ENCODE measurements around the gene ESRP2.

Gene ESRP2

DNA sequence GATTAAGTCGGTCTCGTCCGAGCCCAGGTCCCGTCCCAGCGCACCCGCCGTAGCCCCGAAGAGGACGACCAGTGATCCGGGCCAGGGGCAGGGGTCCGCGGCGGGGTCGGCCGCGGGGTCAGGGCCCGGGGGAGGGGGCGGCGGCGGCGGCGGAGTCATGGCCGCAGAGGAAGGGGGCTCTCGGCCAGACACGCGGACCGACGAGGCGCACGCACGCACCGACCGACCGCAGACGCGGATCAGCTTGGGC is at the start of gene ESRP2:
TSS of gene ESRP2 (minus strand) at position 241 of the 250 bp plus-strand sequence. CDS start at position 159, 82 bp downstream.
- H3K4me3 ChIP-seq (ENCODE audit: low read depth, low read length) = peak within 1 kb of the TSS; percentile 43
- TF ChIP-seq, protein P1, sequence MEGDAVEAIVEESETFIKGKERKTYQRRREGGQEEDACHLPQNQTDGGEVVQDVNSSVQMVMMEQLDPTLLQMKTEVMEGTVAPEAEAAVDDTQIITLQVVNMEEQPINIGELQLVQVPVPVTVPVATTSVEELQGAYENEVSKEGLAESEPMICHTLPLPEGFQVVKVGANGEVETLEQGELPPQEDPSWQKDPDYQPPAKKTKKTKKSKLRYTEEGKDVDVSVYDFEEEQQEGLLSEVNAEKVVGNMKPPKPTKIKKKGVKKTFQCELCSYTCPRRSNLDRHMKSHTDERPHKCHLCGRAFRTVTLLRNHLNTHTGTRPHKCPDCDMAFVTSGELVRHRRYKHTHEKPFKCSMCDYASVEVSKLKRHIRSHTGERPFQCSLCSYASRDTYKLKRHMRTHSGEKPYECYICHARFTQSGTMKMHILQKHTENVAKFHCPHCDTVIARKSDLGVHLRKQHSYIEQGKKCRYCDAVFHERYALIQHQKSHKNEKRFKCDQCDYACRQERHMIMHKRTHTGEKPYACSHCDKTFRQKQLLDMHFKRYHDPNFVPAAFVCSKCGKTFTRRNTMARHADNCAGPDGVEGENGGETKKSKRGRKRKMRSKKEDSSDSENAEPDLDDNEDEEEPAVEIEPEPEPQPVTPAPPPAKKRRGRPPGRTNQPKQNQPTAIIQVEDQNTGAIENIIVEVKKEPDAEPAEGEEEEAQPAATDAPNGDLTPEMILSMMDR (IDR thresholded peaks at IDR 0.05; ENCODE audit: low read depth, low read length) = no peak
- in situ Hi-C loops (cut with HindIII; ENCODE audit: low sequenced_read_pairs) = no loop called here

DNA sequence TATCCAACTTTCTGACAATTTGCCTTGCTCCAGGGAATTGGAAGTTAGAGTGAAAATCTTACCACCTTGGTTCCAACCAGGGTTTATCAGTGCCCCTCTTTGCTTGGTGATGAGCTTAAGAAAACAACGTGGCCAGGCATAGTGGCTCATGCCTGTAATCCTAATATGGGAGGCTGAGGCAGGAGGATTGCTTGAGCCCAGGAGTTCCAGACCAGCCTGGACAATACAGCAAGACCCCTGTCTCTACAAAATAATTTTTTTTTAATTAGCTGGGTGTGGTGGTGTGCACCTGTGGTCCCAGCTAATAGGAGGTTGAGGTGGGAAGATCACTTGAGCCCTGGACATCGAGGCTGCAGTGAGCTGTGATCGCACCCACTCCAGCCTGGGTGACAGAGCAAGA is 49.8 kb upstream of the ESRP2 start:
- DNase-seq (ENCODE audit: low read depth, low spot score) = no peak
- no peak overlapping the region for H3K4me3 ChIP-seq (ENCODE audit: low read depth, low read length)
- TF ChIP-seq, protein P1 (IDR thresholded peaks at IDR 0.05; ENCODE audit: low read depth, low read length) = no peak
- in situ Hi-C loops (cut with HindIII; ENCODE audit: low sequenced_read_pairs) = no loop called here

More for the DNA sequence above, at the start of gene ESRP2:
- no peak for DNase-seq (ENCODE audit: low read depth, low spot score)

DNA sequence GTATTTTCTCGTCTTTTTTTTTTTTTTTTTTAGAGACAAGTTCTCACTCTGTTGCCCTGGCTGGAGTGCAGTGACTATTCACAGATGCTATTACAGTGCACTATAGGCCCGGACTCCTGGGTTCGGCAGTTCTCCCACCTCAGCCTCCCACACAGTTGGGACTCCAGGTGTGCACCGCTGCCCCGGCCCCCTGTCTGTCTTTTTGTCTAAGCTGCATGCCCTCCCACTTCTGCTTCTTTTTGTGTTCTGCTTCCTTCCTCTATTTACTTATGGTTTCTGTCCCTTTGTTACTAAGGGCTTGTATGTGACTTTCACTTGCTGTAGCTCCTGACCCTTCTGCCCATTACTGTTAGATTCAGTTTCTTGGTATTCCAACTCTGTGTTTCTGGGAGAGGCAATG is 48.9 kb upstream of the ESRP2 start:
- in situ Hi-C loops (cut with HindIII; ENCODE audit: low sequenced_read_pairs) = no loop called here
- no peak for DNase-seq (ENCODE audit: low read depth, low spot score)
- H3K4me3 ChIP-seq (ENCODE audit: low read depth, low read length) = no peak overlapping the region

DNA sequence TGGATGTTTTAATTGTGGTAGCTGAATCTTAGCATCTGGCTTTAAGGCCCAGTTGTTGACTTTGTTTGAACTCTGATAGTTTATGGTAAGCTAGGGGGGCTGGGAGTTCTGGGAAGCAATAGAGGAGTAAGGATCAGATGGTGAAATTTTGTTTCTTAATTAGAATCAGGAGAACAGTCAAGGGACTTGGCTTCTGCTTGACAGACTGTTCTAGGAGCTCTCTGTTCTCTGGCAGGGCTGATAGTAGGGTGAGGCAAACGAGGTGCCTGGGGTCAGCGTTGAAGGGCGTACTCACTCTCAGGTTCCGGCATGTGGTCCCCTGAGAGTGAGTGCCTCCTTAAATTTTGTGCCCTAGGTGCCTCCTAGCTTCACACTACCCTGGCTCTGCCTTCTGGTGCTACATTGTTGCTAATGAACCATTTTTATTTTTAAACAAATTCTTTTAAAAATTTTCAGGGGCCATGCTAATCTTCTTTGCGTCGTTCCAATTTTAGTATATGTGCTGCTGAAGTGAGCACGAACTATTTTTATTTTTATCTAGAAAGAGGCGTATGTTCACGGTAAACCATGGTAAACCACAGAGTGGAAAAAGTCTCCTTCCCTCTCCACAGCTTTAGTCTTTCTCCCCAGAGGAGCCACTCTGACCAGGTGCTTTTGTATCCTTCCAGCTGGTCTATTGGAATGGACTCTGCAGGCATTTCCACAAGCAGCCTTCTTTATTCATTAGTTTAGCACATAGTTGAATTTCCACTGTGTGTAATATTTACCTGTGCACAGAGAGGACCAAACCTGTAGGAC is 48.1 kb upstream of the ESRP2 start:
- in situ Hi-C loops (cut with HindIII; ENCODE audit: low sequenced_read_pairs) = no loop called here
- no peak for DNase-seq (ENCODE audit: low read depth, low spot score)
- H3K4me3 ChIP-seq (ENCODE audit: low read depth, low read length) = no peak overlapping the region

More for the DNA sequence above, 48.9 kb upstream of the ESRP2 start:
- TF ChIP-seq, protein P1 (IDR thresholded peaks at IDR 0.05; ENCODE audit: low read depth, low read length) = no peak

DNA sequence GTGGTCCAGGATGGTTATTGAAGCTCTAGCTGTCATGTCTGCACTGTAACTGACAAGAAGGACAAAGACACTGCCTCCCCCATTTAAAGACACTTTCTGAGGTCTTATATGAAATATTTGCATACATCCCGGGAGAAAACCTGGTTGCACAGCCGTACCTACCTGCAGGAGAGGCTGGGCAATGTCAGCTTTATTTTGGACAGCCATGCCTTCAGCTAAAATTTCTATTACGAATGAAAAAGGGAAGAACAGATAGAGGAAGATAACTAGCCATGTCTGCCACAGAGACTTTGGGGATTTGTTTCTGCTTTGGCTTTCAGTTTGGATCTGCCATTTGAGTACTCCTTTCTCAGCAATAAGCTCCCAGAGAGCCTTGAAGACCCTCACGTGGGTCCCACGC is 47.4 kb upstream of the ESRP2 start:
- H3K4me3 ChIP-seq (ENCODE audit: low read depth, low read length) = no peak overlapping the region
- in situ Hi-C loops (cut with HindIII; ENCODE audit: low sequenced_read_pairs) = no loop called here
- TF ChIP-seq, protein P1 (IDR thresholded peaks at IDR 0.05; ENCODE audit: low read depth, low read length) = no peak
- no peak for DNase-seq (ENCODE audit: low read depth, low spot score)

More for the DNA sequence above, 48.1 kb upstream of the ESRP2 start:
- TF ChIP-seq, protein P1 (IDR thresholded peaks at IDR 0.05; ENCODE audit: low read depth, low read length) = no peak

DNA sequence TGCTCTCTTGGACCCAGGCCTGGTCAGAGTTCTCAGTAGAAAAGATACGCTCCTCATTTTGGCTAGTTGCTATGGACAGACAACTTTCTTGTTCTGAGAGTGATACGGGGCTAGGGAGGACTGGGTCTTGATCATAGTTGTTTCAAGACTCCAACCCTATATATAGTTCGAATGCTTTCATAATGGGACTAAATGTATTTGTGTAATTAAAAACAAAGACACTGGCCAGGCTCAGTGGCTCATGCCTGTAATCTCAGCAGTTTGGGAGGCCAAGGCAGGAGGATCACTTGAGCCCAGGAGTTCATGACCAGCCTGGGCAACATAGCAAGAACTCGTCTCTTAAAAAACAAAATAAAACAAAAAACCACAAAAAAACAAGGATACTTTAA is 46.1 kb upstream of the ESRP2 start:
- no peak overlapping the region for H3K4me3 ChIP-seq (ENCODE audit: low read depth, low read length)
- in situ Hi-C loops (cut with HindIII; ENCODE audit: low sequenced_read_pairs) = no loop called here
- TF ChIP-seq, protein P1 (IDR thresholded peaks at IDR 0.05; ENCODE audit: low read depth, low read length) = no peak
- no peak for DNase-seq (ENCODE audit: low read depth, low spot score)

Data from astrocyte of the spinal cord (primary cell).